SU-DHL-6 (cell line): Measurements from ENCODE around the gene SOX6.

Experiments
- CTCF ChIP-seq: fragments of 200-600 bp; sonication (generic); IDR thresholded peaks from one replicate; pipeline ENCODE4 v1.5.1; 2017; ENCODE audit warnings: antibody characterized with exemption, mild to moderate bottlenecking, low read length, moderate library complexity; ENCODE audit not compliant: insufficient read depth, poor library complexity, severe bottlenecking
- EZH2phosphoT487 ChIP-seq: fragments of 200-600 bp; sonication (generic), shearing (Covaris generic); conservative IDR thresholded peaks from 2 replicates; pipeline ENCODE4 v1.6.1; 2018; ENCODE audit warnings: mild to moderate bottlenecking, antibody characterized with exemption, low read length, moderate library complexity, mixed read lengths

DNA sequence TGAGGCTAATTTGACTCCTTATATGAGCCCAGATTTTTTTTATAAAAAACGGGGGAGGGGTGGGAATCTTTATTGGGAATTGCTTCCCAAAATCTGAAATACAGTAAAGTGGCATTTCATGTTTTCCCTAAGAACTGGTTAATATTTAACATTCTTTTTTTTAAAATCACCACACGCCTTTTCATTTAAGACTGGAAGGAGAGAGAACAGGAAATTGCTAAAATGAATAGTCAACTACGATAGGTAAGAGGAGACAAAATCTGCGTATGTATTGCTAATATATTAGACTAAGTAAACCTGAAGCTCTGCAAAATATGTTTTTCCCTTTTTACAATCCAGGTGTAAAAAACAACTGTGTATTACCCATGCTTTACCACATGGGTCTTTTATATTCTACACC is 57.0 kb downstream of the SOX6 start:
- TF ChIP-seq CTCF: no peak
- no peak for TF ChIP-seq EZH2phosphoT487
